IMR-90 (cell line): ENCODE results near the gene TENT4B. TPM values are rescaled to one million over a fixed set of nuclear protein-coding genes. Genes with fewer than 3 reads are reported as not detected.

Experiments
- ATAC-seq: fragments of 200-7000 bp; cut with Tn5 transposase; 2 replicates; pipeline ENCODE4 v1.9.1; 2020; ENCODE audit warnings: low read depth, mild to moderate bottlenecking, moderate library complexity
- BruUV-seq: library from RNA; stranded (reverse); fragments of 400-500 nt; replicated peaks from 2 replicates; lab custom pipeline; 2021; lab: Mats Ljungman, UMichigan
- CTCF ChIA-PET: fragments of 300-600 bp; formaldehyde crosslinking; extraction: SDS; loops from one replicate; lab custom pipeline; 2021; ENCODE audit warnings: antibody characterized with exemption; lab: Yijun Ruan, JAX
- POLR2A ChIA-PET: fragments of 300-600 bp; sonication (Branson Sonifier 250); formaldehyde crosslinking; loops from one replicate; lab custom pipeline; 2022; ENCODE audit warnings: antibody characterized with exemption; ENCODE audit not compliant: unreplicated experiment; lab: Charles Lee
- DNase-seq: peaks from one replicate; pipeline ENCODE4 v3.0.0; 2013
- H2AFZ ChIP-seq: replicated peaks from 2 replicates; pipeline ENCODE3; 2013; ENCODE audit warnings: low read length, mild to moderate bottlenecking; ENCODE audit not compliant: poor library complexity
- H2AK5ac ChIP-seq: 2 replicates; pipeline ENCODE4 v1.6.1; 2013; ENCODE audit warnings: low read depth, low read length, inconsistent platforms
- H2AK9ac ChIP-seq: replicated peaks from 2 replicates; pipeline ENCODE3; 2013; ENCODE audit warnings: mild to moderate bottlenecking, low read depth, low read length, moderate library complexity; ENCODE audit not compliant: poor library complexity
- H2BK120ac ChIP-seq: 2 replicates; pipeline ENCODE4 v1.6.1; 2013; ENCODE audit warnings: low read depth, low read length, inconsistent platforms
- H2BK15ac ChIP-seq: 3 replicates; pipeline ENCODE4 v1.6.1; 2013; ENCODE audit warnings: low read depth, low read length, inconsistent platforms
- H2BK20ac ChIP-seq: 2 replicates; pipeline ENCODE4 v1.6.1; 2013; ENCODE audit warnings: low read depth, mild to moderate bottlenecking, inconsistent platforms, low read length, moderate library complexity
- H2BK5ac ChIP-seq: 2 replicates; pipeline ENCODE4 v1.6.1; 2013; ENCODE audit warnings: mild to moderate bottlenecking, low read depth, low read length, inconsistent platforms; ENCODE audit not compliant: poor library complexity, severe bottlenecking
- H3K14ac ChIP-seq: replicated peaks from 2 replicates; pipeline ENCODE4 v1.6.1; 2013; ENCODE audit warnings: low read depth, low read length, inconsistent platforms
- H3K18ac ChIP-seq: 2 replicates; pipeline ENCODE4 v1.6.1; 2013; ENCODE audit warnings: low read depth, low read length, control low read depth
- H3K23ac ChIP-seq: 2 replicates; pipeline ENCODE4 v1.6.1; 2013; ENCODE audit warnings: low read depth, low read length, inconsistent platforms
- H3K27ac ChIP-seq: 2 replicates; pipeline ENCODE4 v1.5.1; 2013; ENCODE audit warnings: mild to moderate bottlenecking, control low read depth, low read length; ENCODE audit not compliant: insufficient read depth
- H3K27me3 ChIP-seq: 2 replicates; pipeline ENCODE4 v1.6.1; 2013; ENCODE audit warnings: low read length; ENCODE audit not compliant: control insufficient read depth, insufficient read depth
- H3K36me3 ChIP-seq: 2 replicates; pipeline ENCODE4 v1.6.1; 2013; ENCODE audit warnings: low read length, mixed read lengths; ENCODE audit not compliant: control insufficient read depth, insufficient read depth
- H3K4ac ChIP-seq: 2 replicates; pipeline ENCODE4 v1.6.1; 2013; ENCODE audit warnings: low read depth, low read length, inconsistent platforms
- H3K4me1 ChIP-seq: 2 replicates; pipeline ENCODE4 v1.6.1; 2013; ENCODE audit warnings: low read length, mixed read lengths; ENCODE audit not compliant: control insufficient read depth, insufficient read depth
- H3K4me2 ChIP-seq: 2 replicates; pipeline ENCODE4 v1.6.1; 2013; ENCODE audit warnings: low read depth, mild to moderate bottlenecking, control low read depth, low read length, moderate library complexity
- H3K4me3 ChIP-seq: 2 replicates; pipeline ENCODE4 v1.5.1; 2013; ENCODE audit warnings: low read depth, mild to moderate bottlenecking, control low read depth, low read length, moderate library complexity; ENCODE audit not compliant: insufficient read depth
- H3K56ac ChIP-seq: 2 replicates; pipeline ENCODE4 v1.6.1; 2013; ENCODE audit warnings: low read length, inconsistent platforms; ENCODE audit not compliant: insufficient read depth; ENCODE audit errors: extremely low read depth
- H3K79me1 ChIP-seq, 2 experiments: 2 replicates each; pipeline ENCODE4 v1.6.1; 2013; ENCODE audit warnings: low read length in 2 of 2, inconsistent platforms in 1 of 2, low read depth in 1 of 2
- H3K9ac ChIP-seq: 2 replicates; pipeline ENCODE4 v1.6.1; 2013; ENCODE audit warnings: low read depth, low read length, control low read depth
- H3K9me1 ChIP-seq: 2 replicates; pipeline ENCODE4 v1.6.1; 2013; ENCODE audit warnings: low read length, inconsistent platforms; ENCODE audit not compliant: insufficient read depth
- H3K9me3 ChIP-seq: 2 replicates; pipeline ENCODE4 v1.6.1; 2013; ENCODE audit warnings: low read length; ENCODE audit not compliant: control insufficient read depth, insufficient read depth
- H4K20me1 ChIP-seq: 2 replicates; pipeline ENCODE4 v1.6.1; 2013; ENCODE audit warnings: low read length, inconsistent platforms; ENCODE audit not compliant: insufficient read depth
- H4K5ac ChIP-seq: 2 replicates; pipeline ENCODE4 v1.6.1; 2013; ENCODE audit warnings: mild to moderate bottlenecking, low read depth, low read length, control low read depth
- H4K8ac ChIP-seq, 2 experiments: 2 replicates each; pipeline ENCODE4 v1.6.1; 2013; ENCODE audit warnings: low read depth in 2 of 2, low read length in 2 of 2, control low read depth in 1 of 2, inconsistent platforms in 1 of 2
- H4K91ac ChIP-seq: 2 replicates; pipeline ENCODE4 v1.6.1; 2013; ENCODE audit warnings: low read depth, low read length, inconsistent platforms; ENCODE audit not compliant: insufficient read depth
- BHLHE40 ChIP-seq: fragments of 150-350 bp; IDR thresholded peaks from 2 replicates; pipeline ENCODE4 v1.6.1; 2016; ENCODE audit warnings: mild to moderate bottlenecking, low read depth, low read length
- CEBPB ChIP-seq: IDR thresholded peaks from 2 replicates; pipeline ENCODE4 v1.6.1; 2012; ENCODE audit warnings: low read depth, low read length, improper control_type of control experiment
- CHD1 ChIP-seq: IDR thresholded peaks from 2 replicates; pipeline ENCODE4 v1.6.1; 2012; ENCODE audit warnings: low read depth, low read length, improper control_type of control experiment
- ELK1 ChIP-seq: fragments of 150-350 bp; IDR thresholded peaks from 2 replicates; pipeline ENCODE4 v1.6.1; 2016; ENCODE audit warnings: low read depth, mild to moderate bottlenecking, low read length, moderate library complexity, borderline replicate concordance
- FOS ChIP-seq: fragments of 150-350 bp; IDR thresholded peaks from 2 replicates; pipeline ENCODE4 v1.6.1; 2016; ENCODE audit warnings: low read depth, low read length
- MAFK ChIP-seq: IDR thresholded peaks from 2 replicates; pipeline ENCODE4 v1.6.1; 2012; ENCODE audit warnings: low read depth, low read length, improper control_type of control experiment
- MAZ ChIP-seq: IDR thresholded peaks from 2 replicates; pipeline ENCODE4 v1.6.1; 2012; ENCODE audit warnings: low read depth, mild to moderate bottlenecking, low read length, improper control_type of control experiment, moderate library complexity, borderline replicate concordance
- MXI1 ChIP-seq: IDR thresholded peaks from 2 replicates; pipeline ENCODE4 v1.6.1; 2012; ENCODE audit warnings: low read depth, mild to moderate bottlenecking, low read length, moderate library complexity, borderline replicate concordance
- NFE2L2 ChIP-seq: fragments of 150-350 bp; IDR thresholded peaks from 2 replicates; pipeline ENCODE4 v1.6.1; 2016; ENCODE audit warnings: low read depth, mild to moderate bottlenecking, low read length
- POLR2A ChIP-seq: IDR thresholded peaks from 2 replicates; pipeline ENCODE4 v1.6.1; 2012; ENCODE audit warnings: mild to moderate bottlenecking, low read depth, low read length
- RAD21 ChIP-seq: IDR thresholded peaks from 2 replicates; pipeline ENCODE4 v1.6.1; 2012; ENCODE audit warnings: low read length, improper control_type of control experiment
- RCOR1 ChIP-seq: IDR thresholded peaks from 2 replicates; pipeline ENCODE4 v1.6.1; 2012; ENCODE audit warnings: mild to moderate bottlenecking, low read length, improper control_type of control experiment; ENCODE audit not compliant: insufficient replicate concordance
- RFX5 ChIP-seq: IDR thresholded peaks from 2 replicates; pipeline ENCODE4 v1.8.0; 2012; ENCODE audit warnings: low read depth, mild to moderate bottlenecking, low read length, moderate library complexity
- SMC3 ChIP-seq: fragments of 150-350 bp; IDR thresholded peaks from 2 replicates; pipeline ENCODE4 v1.6.1; 2016; ENCODE audit warnings: low read depth, mild to moderate bottlenecking, antibody characterized with exemption, low read length, moderate library complexity
- USF2 ChIP-seq: fragments of 150-350 bp; IDR thresholded peaks from 2 replicates; pipeline ENCODE4 v1.6.1; 2017; ENCODE audit warnings: mild to moderate bottlenecking, antibody characterized with exemption, low read length, low read depth
- WGBS, 2 experiments: methylation state at CpG; one replicate each; pipeline versions ENCODE4 v1.1.5 to v1.1.7; 2013; ENCODE audit warnings: missing lambda C conversion rate in 2 of 2; ENCODE audit not compliant: insufficient read length in 1 of 2; ENCODE audit errors: extremely low coverage in 2 of 2; 5-methylcytosine and 5-hydroxymethylcytosine counted together
- dilution Hi-C: fragments of 300-500 bp; cut with HindIII; formaldehyde crosslinking; loops from one replicate; pipeline ENCODE4 v1.14.3; 2018; ENCODE audit warnings: low sequenced_read_pairs; ENCODE audit not compliant: unreplicated experiment
- in situ Hi-C: fragments of 300-500 bp; cut with MboI; formaldehyde crosslinking; loops from 3 replicates; pipeline ENCODE4 v1.14.3; 2019; ENCODE audit warnings: low sequenced_read_pairs, inconsistent platforms, mixed read lengths
- intact Hi-C: fragments of 100-400 bp; cut with micrococcal nuclease; formaldehyde crosslinking; loops from 2 replicates; pipeline ENCODE4 v1.10.0; 2022
- polyA plus RNA-seq, 3 experiments: library from polyadenylated mRNA; depleted of rRNA; stranded (reverse); fragments of >200 nt; gene quantifications; 2 replicates each; pipeline ENCODE4 v1.2.3, GENCODE V29; 2012; ENCODE audit warnings: low replicate concordance in 1 of 3
- total RNA-seq: library from RNA; depleted of rRNA; stranded (reverse); fragments of >200 nt; gene quantifications from 2 replicates; pipeline ENCODE4 v1.2.3, GENCODE V29; 2012

The TENT4B gene
- total and polyA plus RNA-seq, 2 of the 4 experiments (the other 2 are of a cell fraction), result 4.1 to 7.0 TPM

GRCh38 chr16:50103764-50104163, 49.3 kb upstream of the TENT4B start (continued):
- TF ChIP-seq NFE2L2, result no peak
- TF ChIP-seq RAD21, result no peak
- no peak for TF ChIP-seq CHD1
- TF ChIP-seq RFX5, result no peak
- no peak for TF ChIP-seq MAFK
- no peak for TF ChIP-seq CEBPB

- H3K4me1 ChIP-seq, result no peaks in the 10 kb centered on the region
- H3K4ac ChIP-seq, result no peak overlapping the region
- dilution Hi-C loops (no loop called here), intact Hi-C loops (no loop called here), in situ Hi-C loops (no loop called here)
- H3K79me1 ChIP-seq, result no peaks in the 10 kb centered on the region
- H3K9ac ChIP-seq, result no peak overlapping the region
- no peak overlapping the region for H2BK120ac ChIP-seq
- no peak for ATAC-seq
- peak overlapping the region; percentile 9 for H2AK9ac ChIP-seq
- no peak overlapping the region for H3K4me3 ChIP-seq
- H2BK20ac ChIP-seq, result no peak overlapping the region
- H2BK5ac ChIP-seq, result no peak overlapping the region
- 0 out of 2 replicates have a peak, but pooled peaks cover 4% of the 10 kb centered on the region for H3K9me1 ChIP-seq
- H3K27me3 ChIP-seq, result no peaks in the 10 kb centered on the region
- no CpG with 5 or more reads among the region's 8 CpGs for WGBS, 2 experiments
- H3K27ac ChIP-seq, result no peak overlapping the region
- H3K9me3 ChIP-seq, result no peaks in the 10 kb centered on the region
- H4K5ac ChIP-seq, result no peak overlapping the region
- H3K36me3 ChIP-seq, result no peaks in the 10 kb centered on the region
- no peak for TF ChIP-seq ELK1
- no peak for TF ChIP-seq POLR2A
- no peak for TF ChIP-seq CHD1
- no peak for TF ChIP-seq RFX5
- TF ChIP-seq RAD21, result no peak
- no peak for TF ChIP-seq MXI1
- TF ChIP-seq RCOR1, result no peak
- no peak for TF ChIP-seq USF2
- no peak for TF ChIP-seq MAZ
- no peak for TF ChIP-seq NFE2L2
- no peak for TF ChIP-seq FOS
- TF ChIP-seq BHLHE40, result no peak
- TF ChIP-seq SMC3, result no peak
- no peak for TF ChIP-seq CEBPB
- TF ChIP-seq MAFK, result no peak
- H4K91ac ChIP-seq, result no peak overlapping the region
- H3K14ac ChIP-seq, result no peak overlapping the region
- no peak overlapping the region for H3K56ac ChIP-seq
- no peaks in the 10 kb centered on the region for H4K20me1 ChIP-seq
- H3K4me2 ChIP-seq, result no peak overlapping the region
- H3K18ac ChIP-seq, result no peak overlapping the region
- CTCF ChIA-PET, result no interaction called here
- H2AK5ac ChIP-seq, result no peak overlapping the region
- no TSS peak for BruUV-seq
- no peak for DNase-seq
- H3K23ac ChIP-seq, result no peak overlapping the region
- peak overlapping the region; percentile 80 for H2AFZ ChIP-seq
- no peak overlapping the region for H2BK15ac ChIP-seq
- POLR2A ChIA-PET, result no interaction called here
- H4K8ac ChIP-seq, result no peak overlapping the region
These were observed 38.6 kb upstream of the TENT4B start for GRCh38 chr16:50114357-50115129.
